ENCODE data around the gene NRXN3. TPM values are rescaled to one million over a fixed set of nuclear protein-coding genes. Genes with fewer than 3 reads are reported as not detected.

Gene NRXN3
- total and polyA plus RNA-seq, 4 donors = 0.07 to 1.2 (median 0.23) TPM

GRCh38 chr14:79325071-79325470 is 1154.9 kb downstream of the NRXN3 start (continued):
- TF ChIP-seq TAF1 (conservative IDR thresholded peaks at IDR 0.05) (no peak), FOXA2 (IDR thresholded peaks at IDR 0.05) (no peak), SP1 (IDR thresholded peaks at IDR 0.05) (no peak), YY1 (IDR thresholded peaks at IDR 0.05) (no peak), ATF3 (IDR thresholded peaks at IDR 0.05) (no peak), JUND (IDR thresholded peaks at IDR 0.05) (no peak)

- DNase-seq (ENCODE audit: low spot score) = no peak
- Histone ChIP-seq H3K9me3 (ENCODE audit: control insufficient read depth in 4 of 4, low read length in 3 of 4) (no peaks in the 10 kb centered on the region), H3K9ac (ENCODE audit: low read depth in 1 of 2, low read length in 2 of 2) (no peak overlapping the region), H3K36me3 (ENCODE audit: control insufficient read depth in 4 of 4, insufficient read depth in 3 of 4, low read depth in 1 of 4, low read length in 3 of 4) (no peaks in the 10 kb centered on the region), H3K27me3 (ENCODE audit: control insufficient read depth in 4 of 4, insufficient read depth in 4 of 4, low read length in 3 of 4) (peaks cover 0 to 2% (median 0%) of the 10 kb centered on the region in 4 donors), H3K4me3 (ENCODE audit: low read depth in 1 of 3, low read length in 3 of 3) (no peak overlapping the region), H3K4me1 (ENCODE audit: control insufficient read depth in 4 of 4, insufficient read depth in 4 of 4, low read length in 3 of 4) (no peaks in the 10 kb centered on the region), H3K27ac (ENCODE audit: low read depth in 1 of 2, low read length in 2 of 2) (no peak overlapping the region)
- 90% methylated on average over 3 of the region's 3 CpGs for WGBS
- TF ChIP-seq FOXA1 (IDR thresholded peaks at IDR 0.05) = no peak
- no peak for TF ChIP-seq CTCF (IDR thresholded peaks at IDR 0.05; ENCODE audit: low read depth, low read length, missing input control)
- TF ChIP-seq TAF1 (conservative IDR thresholded peaks at IDR 0.05) = no peak
- TF ChIP-seq SP1 (IDR thresholded peaks at IDR 0.05) = no peak
- TF ChIP-seq HNF4A (conservative IDR thresholded peaks at IDR 0.05) = no peak
- TF ChIP-seq RXRA (IDR thresholded peaks at IDR 0.05) = no peak
- TF ChIP-seq FOXA2 (IDR thresholded peaks at IDR 0.05) = no peak
- no peak for TF ChIP-seq REST (IDR thresholded peaks at IDR 0.05)
- TF ChIP-seq GABPA (IDR thresholded peaks at IDR 0.05 in 1 of 2, conservative IDR thresholded peaks at IDR 0.05 in 1 of 2) = no peak
- TF ChIP-seq YY1 (IDR thresholded peaks at IDR 0.05) = no peak
- no peak for TF ChIP-seq RAD21 (IDR thresholded peaks at IDR 0.05)
- TF ChIP-seq ZBTB33 (IDR thresholded peaks at IDR 0.05) = no peak
- TF ChIP-seq JUND (IDR thresholded peaks at IDR 0.05) = no peak
- no peak for TF ChIP-seq HNF4G (IDR thresholded peaks at IDR 0.05)
- TF ChIP-seq ATF3 (IDR thresholded peaks at IDR 0.05) = no peak
- no peak for TF ChIP-seq NR2F2 (IDR thresholded peaks at IDR 0.05)
These were observed 1155.4 kb downstream of the NRXN3 start for GRCh38 chr14:79325557-79325956.
